ENCODE data around the gene APOBEC4. TPM values are rescaled to one million over a fixed set of nuclear protein-coding genes. Genes with fewer than 3 reads are reported as not detected.
A peak's percentile ranks its signal among the peaks of the same experiment; 100 is the strongest.
"Not testable (repeated sequence)": the region's sequence is repeated elsewhere in the genome, so short reads cannot be mapped to it uniquely, and the experiment has no call there.

The APOBEC4 gene
- total RNA-seq, 1 donor from 2014 or later, result not detected

- peak; percentile 83 for TF ChIP-seq CTCF (IDR thresholded peaks at IDR 0.05; ENCODE audit: unreplicated experiment)
- Mint-ChIP-seq H3K27ac (ENCODE audit: unreplicated experiment) (no peak overlapping the region), H3K27me3 (ENCODE audit: unreplicated experiment) (peaks cover 1% of the 10 kb centered on the region), H3K9me3 (ENCODE audit: unreplicated experiment) (no peaks in the 10 kb centered on the region), H3K4me1 (ENCODE audit: unreplicated experiment) (peaks cover 2% of the 10 kb centered on the region), H3K4me3 (ENCODE audit: unreplicated experiment) (no peak overlapping the region), H3K36me3 (ENCODE audit: low read depth, unreplicated experiment) (no peaks in the 10 kb centered on the region)
- DNase-seq (ENCODE audit: low spot score), result peak; percentile 23
Measured at GRCh38 chr1:183685112-183685713, 32.1 kb upstream of the APOBEC4 start.

- H3K4me1 Mint-ChIP-seq (ENCODE audit: unreplicated experiment); H3K36me3 Mint-ChIP-seq (ENCODE audit: low read depth, unreplicated experiment); H3K27ac Mint-ChIP-seq (ENCODE audit: unreplicated experiment); DNase-seq (ENCODE audit: low spot score); H3K9me3 Mint-ChIP-seq (ENCODE audit: unreplicated experiment); H3K27me3 Mint-ChIP-seq (ENCODE audit: unreplicated experiment); H3K4me3 Mint-ChIP-seq (ENCODE audit: unreplicated experiment): not testable (repeated sequence)
Measured at GRCh38 chr1:183679363-183679762, 26.2 kb upstream of the APOBEC4 start.

GRCh38 chr1:183678819-183679218, 25.7 kb upstream of the APOBEC4 start:
- Mint-ChIP-seq H3K27ac (ENCODE audit: unreplicated experiment) (no peak overlapping the region), H3K4me3 (ENCODE audit: unreplicated experiment) (no peak overlapping the region), H3K27me3 (ENCODE audit: unreplicated experiment) (peaks cover 2% of the 10 kb centered on the region), H3K4me1 (ENCODE audit: unreplicated experiment) (peaks cover 2% of the 10 kb centered on the region), H3K36me3 (ENCODE audit: low read depth, unreplicated experiment) (no peaks in the 10 kb centered on the region), H3K9me3 (ENCODE audit: unreplicated experiment) (no peaks in the 10 kb centered on the region)
- no peak for TF ChIP-seq CTCF (IDR thresholded peaks at IDR 0.05; ENCODE audit: unreplicated experiment)
- DNase-seq (ENCODE audit: low spot score), result no peak

- H3K27me3 Mint-ChIP-seq (ENCODE audit: unreplicated experiment), result peaks cover 2% of the 10 kb centered on the region
- no peak for TF ChIP-seq CTCF (IDR thresholded peaks at IDR 0.05; ENCODE audit: unreplicated experiment)
- H3K4me1 Mint-ChIP-seq (ENCODE audit: unreplicated experiment), result no peaks in the 10 kb centered on the region
- H3K36me3 Mint-ChIP-seq (ENCODE audit: low read depth, unreplicated experiment), result peaks cover 3% of the 10 kb centered on the region
- DNase-seq (ENCODE audit: low spot score), result no peak
- no peaks in the 10 kb centered on the region for H3K9me3 Mint-ChIP-seq (ENCODE audit: unreplicated experiment)
- no peak overlapping the region for H3K4me3 Mint-ChIP-seq (ENCODE audit: unreplicated experiment)
- H3K27ac Mint-ChIP-seq (ENCODE audit: unreplicated experiment), result no peak overlapping the region
Measured at GRCh38 chr1:183676586-183677189, 23.6 kb upstream of the APOBEC4 start.

- no peak for DNase-seq (ENCODE audit: low spot score)
- Mint-ChIP-seq H3K36me3 (ENCODE audit: low read depth, unreplicated experiment) (peaks cover 3% of the 10 kb centered on the region), H3K4me3 (ENCODE audit: unreplicated experiment) (no peak overlapping the region), H3K9me3 (ENCODE audit: unreplicated experiment) (no peaks in the 10 kb centered on the region), H3K27me3 (ENCODE audit: unreplicated experiment) (peaks cover 2% of the 10 kb centered on the region), H3K4me1 (ENCODE audit: unreplicated experiment) (no peaks in the 10 kb centered on the region), H3K27ac (ENCODE audit: unreplicated experiment) (no peak overlapping the region)
- TF ChIP-seq CTCF (IDR thresholded peaks at IDR 0.05; ENCODE audit: unreplicated experiment), result no peak
Measured at GRCh38 chr1:183675883-183676585, 22.9 kb upstream of the APOBEC4 start.

All from endothelial cell (in vitro differentiated cells).